ENCODE results near the gene LYPLAL1. TPM values are rescaled to one million over a fixed set of nuclear protein-coding genes. Genes with fewer than 3 reads are reported as not detected.
A peak's percentile ranks its signal among the peaks of the same experiment; 100 is the strongest.

Gene LYPLAL1
- total and polyA plus RNA-seq, 11 donors = 19.6 to 126 (median 87.2) TPM

GRCh38 chr1:219184337-219184736 is 10.7 kb downstream of the LYPLAL1 start:
- Histone ChIP-seq H3K4me3 (no peak overlapping the region), H3K9me3 (peaks cover 0 to 32% (median 0%) of the 10 kb centered on the region in 12 donors), H3K27ac (peak overlapping the region in 1 of 12 donors; percentile 8), H3K36me3 (peaks cover 0 to 45% (median 14%) of the 10 kb centered on the region in 9 donors), H3K4me1 (peaks cover 8 to 48% (median 27%) of the 10 kb centered on the region in 12 donors), H3K27me3 (no peaks in the 10 kb centered on the region)
- WGBS, 4 donors = 57 to 70% (median 61%) methylated on average over 1 of the region's 1 CpG
- DNase-seq = no peak
- no peak for TF ChIP-seq POLR2A (IDR thresholded peaks at IDR 0.05)
- TF ChIP-seq CTCF (IDR thresholded peaks at IDR 0.05) = no peak
- intact Hi-C loops (cut with DNase I) = no loop called here
- no peak for ATAC-seq

GRCh38 chr1:219185486-219186117 is 11.9 kb downstream of the LYPLAL1 start:
- Histone ChIP-seq H3K4me1 (peaks cover 9 to 50% (median 33%) of the 10 kb centered on the region in 12 donors), H3K27ac (peak overlapping the region in 2 of 12 donors; percentile 3 to 30), H3K9me3 (peaks cover 0 to 32% (median 0%) of the 10 kb centered on the region in 12 donors), H3K4me3 (no peak overlapping the region), H3K27me3 (no peaks in the 10 kb centered on the region), H3K36me3 (peaks cover 0 to 32% (median 10%) of the 10 kb centered on the region in 9 donors)
- 75 to 87% (median 85%) methylated on average over 3 of the region's 3 CpGs for WGBS, 4 donors
- no peak for TF ChIP-seq CTCF (IDR thresholded peaks at IDR 0.05)
- no peak for TF ChIP-seq POLR2A (IDR thresholded peaks at IDR 0.05)
- ATAC-seq (no peak), DNase-seq (no peak)
- intact Hi-C loops (cut with DNase I) = no loop called here

- H3K4me1 ChIP-seq = peaks cover 9 to 49% (median 27%) of the 10 kb centered on the region in 12 donors
- peaks cover 0 to 11% (median 4%) of the 10 kb centered on the region in 9 donors for H3K36me3 ChIP-seq
- H3K27ac ChIP-seq = peak overlapping the region in 10 of 12 donors; percentile 14 to 76 (median 62)
- intact Hi-C loops (cut with DNase I) = no loop called here
- peak in 2 of 4 donors; percentile 24 to 36 for ATAC-seq
- H3K27me3 ChIP-seq = no peaks in the 10 kb centered on the region
- WGBS, 4 donors = 54 to 60% (median 57%) methylated on average over 3 of the region's 3 CpGs
- peaks cover 0 to 32% (median 0%) of the 10 kb centered on the region in 12 donors for H3K9me3 ChIP-seq
- DNase-seq = no peak
- H3K4me3 ChIP-seq = no peak overlapping the region
- TF ChIP-seq CTCF (IDR thresholded peaks at IDR 0.05) = no peak
- TF ChIP-seq POLR2A (IDR thresholded peaks at IDR 0.05) = no peak
Observed at GRCh38 chr1:219188331-219188803, 14.7 kb downstream of the LYPLAL1 start.

- peak in 2 of 4 donors; percentile 68 to 72 for ATAC-seq
- peaks cover 9 to 41% (median 27%) of the 10 kb centered on the region in 12 donors for H3K4me1 ChIP-seq
- TF ChIP-seq POLR2A (IDR thresholded peaks at IDR 0.05) (no peak), CTCF (IDR thresholded peaks at IDR 0.05) (no peak)
- intact Hi-C loops (cut with DNase I) = no loop called here
- H3K9me3 ChIP-seq = peaks cover 0 to 25% (median 0%) of the 10 kb centered on the region in 12 donors
- H3K27ac ChIP-seq = peak overlapping the region in 11 of 12 donors; percentile 14 to 76 (median 66)
- DNase-seq = no peak
- no peaks in the 10 kb centered on the region for H3K27me3 ChIP-seq
- peak overlapping the region in 3 of 12 donors; percentile 5 to 10 (median 9) for H3K4me3 ChIP-seq
- H3K36me3 ChIP-seq = peaks cover 0 to 19% (median 4%) of the 10 kb centered on the region in 9 donors
Observed at GRCh38 chr1:219189021-219189824, 15.5 kb downstream of the LYPLAL1 start.

All from heart left ventricle (tissue), 16 donors.